GM12875 (cell line): ENCODE results near the gene AGAP3.

Experiments used
- H3K4me3 ChIP-seq: one replicate; pipeline ENCODE4 v1.5.1; 2011; ENCODE audit warnings: low read depth, low read length, control low read depth
- TF ChIP-seq, protein P1 (sequence below): IDR thresholded peaks from 2 replicates; pipeline ENCODE4 v1.5.1; 2011; ENCODE audit warnings: low read depth, mild to moderate bottlenecking, control low read depth, inconsistent platforms, low read length, moderate library complexity, borderline replicate concordance; ENCODE audit not compliant: insufficient read depth

Gene AGAP3

DNA sequence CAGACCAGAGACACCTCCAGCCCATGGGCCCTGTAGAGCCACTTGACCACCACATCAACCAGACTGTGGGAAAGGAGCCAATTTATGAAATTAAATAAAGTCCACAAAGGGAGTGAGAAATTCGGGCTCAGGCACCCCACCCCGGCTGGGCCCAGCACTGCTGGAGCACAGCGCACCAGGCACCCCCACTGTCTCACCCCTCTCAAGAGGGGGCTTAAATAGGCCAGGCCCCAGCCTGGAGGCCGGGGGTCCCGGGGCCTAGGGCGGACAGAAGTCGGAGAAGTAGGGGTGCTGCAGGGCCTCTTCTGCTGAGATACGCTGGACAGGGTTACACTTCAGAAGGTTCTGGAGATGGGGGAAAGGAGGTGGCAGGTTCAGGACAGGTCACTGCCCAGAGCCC is 32.5 kb upstream of the AGAP3 start:
- H3K4me3 ChIP-seq, result no peak overlapping the region
- TF ChIP-seq, protein P1, sequence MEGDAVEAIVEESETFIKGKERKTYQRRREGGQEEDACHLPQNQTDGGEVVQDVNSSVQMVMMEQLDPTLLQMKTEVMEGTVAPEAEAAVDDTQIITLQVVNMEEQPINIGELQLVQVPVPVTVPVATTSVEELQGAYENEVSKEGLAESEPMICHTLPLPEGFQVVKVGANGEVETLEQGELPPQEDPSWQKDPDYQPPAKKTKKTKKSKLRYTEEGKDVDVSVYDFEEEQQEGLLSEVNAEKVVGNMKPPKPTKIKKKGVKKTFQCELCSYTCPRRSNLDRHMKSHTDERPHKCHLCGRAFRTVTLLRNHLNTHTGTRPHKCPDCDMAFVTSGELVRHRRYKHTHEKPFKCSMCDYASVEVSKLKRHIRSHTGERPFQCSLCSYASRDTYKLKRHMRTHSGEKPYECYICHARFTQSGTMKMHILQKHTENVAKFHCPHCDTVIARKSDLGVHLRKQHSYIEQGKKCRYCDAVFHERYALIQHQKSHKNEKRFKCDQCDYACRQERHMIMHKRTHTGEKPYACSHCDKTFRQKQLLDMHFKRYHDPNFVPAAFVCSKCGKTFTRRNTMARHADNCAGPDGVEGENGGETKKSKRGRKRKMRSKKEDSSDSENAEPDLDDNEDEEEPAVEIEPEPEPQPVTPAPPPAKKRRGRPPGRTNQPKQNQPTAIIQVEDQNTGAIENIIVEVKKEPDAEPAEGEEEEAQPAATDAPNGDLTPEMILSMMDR, result no peak

DNA sequence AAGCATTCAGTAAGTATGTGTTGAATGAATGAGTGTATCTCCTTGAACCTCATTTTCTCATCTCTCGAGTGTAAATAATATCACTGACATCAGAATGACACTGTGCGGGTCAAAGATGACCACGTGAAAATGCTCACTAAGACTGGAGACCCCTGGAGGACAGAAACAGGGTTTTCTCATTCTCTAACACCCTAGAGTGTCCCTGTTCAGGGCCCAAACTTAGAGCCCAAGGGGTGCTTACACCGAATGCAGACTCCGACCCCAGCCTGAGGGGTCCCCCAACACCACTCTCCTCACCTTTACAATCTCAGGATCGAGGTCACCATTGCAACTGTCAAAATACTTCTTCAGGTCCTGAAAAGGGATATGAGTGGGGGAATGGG is 30.0 kb upstream of the AGAP3 start:
- H3K4me3 ChIP-seq, result no peak overlapping the region

DNA sequence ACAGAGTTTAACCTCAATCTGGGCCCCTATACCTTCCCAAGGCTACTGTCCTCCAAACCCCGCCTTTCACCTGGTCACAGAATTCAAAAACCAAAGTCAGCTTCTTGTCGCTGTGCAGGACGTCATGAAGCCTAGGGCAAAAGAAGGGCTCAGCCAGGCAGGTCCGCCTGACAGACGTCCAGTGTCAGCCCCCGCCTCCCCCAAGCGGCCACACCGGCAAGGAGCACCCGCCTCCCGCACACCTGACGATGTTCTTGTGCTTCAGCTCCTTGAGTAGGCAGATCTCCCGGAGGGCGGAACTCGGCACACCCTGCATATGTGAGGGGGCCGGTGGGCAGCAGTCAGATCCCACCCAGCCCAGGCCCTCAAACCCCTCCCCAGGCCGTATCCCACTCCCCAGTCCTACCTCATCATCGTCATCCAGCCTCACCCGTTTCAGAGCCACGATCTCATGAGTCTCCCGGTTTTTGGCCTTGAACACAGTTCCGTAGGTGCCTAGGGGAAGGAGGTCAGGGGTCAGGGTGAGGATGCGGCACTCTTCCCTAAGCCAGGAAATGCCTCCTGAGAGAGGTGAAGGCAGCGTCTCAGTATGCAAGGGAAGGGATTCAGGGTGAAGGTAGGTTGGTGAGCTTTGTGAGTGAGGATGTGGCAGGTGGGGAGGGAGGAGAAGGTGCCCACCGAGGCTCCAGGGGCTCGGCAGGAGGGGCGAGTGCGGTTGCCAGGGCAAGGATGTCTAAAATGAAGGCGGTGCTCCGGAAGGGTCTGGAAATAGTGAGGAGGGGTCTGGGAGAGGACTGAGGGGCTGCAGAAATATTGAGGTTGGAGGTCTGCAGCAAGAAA is 29.4 kb upstream of the AGAP3 start:
- TF ChIP-seq, protein P1, result no peak
- peak overlapping the region; percentile 88 for H3K4me3 ChIP-seq

More for the DNA sequence above, 30.0 kb upstream of the AGAP3 start:
- TF ChIP-seq, protein P1, result no peak

DNA sequence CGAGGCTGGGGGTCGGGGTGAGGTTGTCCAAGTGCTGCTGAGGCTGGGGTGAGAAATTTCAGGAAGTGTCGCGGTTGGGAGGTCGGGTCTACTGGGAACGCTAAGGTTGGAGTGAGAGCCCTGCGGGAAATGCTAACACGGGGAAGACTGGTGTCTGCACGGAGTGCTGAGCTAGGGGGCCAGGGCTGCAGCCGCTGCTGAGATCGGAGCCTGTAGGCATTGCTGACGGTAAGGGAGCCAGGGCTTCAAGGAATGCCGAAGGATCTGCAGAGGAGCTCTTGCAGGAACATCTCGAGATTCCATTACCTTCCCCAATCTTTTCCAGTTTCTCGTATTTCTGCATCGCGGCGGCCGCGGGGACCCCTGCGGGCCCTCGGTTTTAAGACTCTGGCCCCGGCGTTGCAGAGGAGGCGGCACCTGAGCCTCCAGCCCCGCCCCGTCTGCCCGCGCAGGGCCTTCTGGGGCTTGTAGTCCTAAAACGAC is 28.7 kb upstream of the AGAP3 start, which contains the start of gene CDK5:
Gene CDK5, minus strand, starts transcription at position 392 of the 483 bp plus-strand sequence. Its CDS starts 49 bp downstream, at position 343.
- TF ChIP-seq, protein P1, result no peak
- H3K4me3 ChIP-seq, result peak within 1 kb of the TSS; percentile 88

DNA sequence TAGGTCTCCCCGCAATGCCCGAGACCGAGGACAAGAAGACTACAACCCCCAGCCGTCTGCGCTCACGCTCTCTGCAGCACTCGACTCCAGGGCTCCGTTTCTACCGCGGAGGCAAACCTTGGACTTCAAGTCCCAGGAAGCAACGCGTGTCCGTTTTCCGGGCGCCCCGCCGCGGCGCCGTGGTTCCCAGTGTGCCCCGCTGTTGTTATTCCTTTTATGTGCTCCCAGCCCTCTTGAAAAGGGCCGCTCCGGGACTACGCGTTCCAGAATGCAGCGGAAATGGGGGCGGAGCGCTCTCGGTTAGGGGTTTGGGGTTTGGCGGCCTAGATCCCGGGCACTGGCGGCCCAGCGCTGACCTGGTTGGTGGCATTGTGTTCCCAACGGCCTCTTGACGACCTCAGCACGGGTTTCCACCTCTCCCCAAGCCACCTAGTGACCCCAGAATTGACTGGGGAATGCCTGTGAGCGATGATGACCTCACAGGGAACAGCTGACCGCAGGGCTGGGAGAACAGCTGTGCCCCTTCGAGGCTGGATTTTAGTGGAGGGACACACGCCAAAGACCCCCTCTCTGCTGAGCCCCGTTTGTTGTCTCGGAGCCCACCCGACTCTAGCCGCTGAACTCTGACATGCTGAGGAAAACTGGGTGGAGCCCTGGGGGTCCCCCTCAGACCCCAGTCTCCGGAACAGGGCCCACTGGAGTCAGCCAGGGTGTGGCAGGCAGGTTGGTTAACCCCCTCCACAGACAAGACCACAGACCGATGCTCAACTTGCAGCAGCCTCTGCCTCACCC is 28.1 kb upstream of the AGAP3 start:
- peak overlapping the region; percentile 88 for H3K4me3 ChIP-seq
- TF ChIP-seq, protein P1, result no peak

DNA sequence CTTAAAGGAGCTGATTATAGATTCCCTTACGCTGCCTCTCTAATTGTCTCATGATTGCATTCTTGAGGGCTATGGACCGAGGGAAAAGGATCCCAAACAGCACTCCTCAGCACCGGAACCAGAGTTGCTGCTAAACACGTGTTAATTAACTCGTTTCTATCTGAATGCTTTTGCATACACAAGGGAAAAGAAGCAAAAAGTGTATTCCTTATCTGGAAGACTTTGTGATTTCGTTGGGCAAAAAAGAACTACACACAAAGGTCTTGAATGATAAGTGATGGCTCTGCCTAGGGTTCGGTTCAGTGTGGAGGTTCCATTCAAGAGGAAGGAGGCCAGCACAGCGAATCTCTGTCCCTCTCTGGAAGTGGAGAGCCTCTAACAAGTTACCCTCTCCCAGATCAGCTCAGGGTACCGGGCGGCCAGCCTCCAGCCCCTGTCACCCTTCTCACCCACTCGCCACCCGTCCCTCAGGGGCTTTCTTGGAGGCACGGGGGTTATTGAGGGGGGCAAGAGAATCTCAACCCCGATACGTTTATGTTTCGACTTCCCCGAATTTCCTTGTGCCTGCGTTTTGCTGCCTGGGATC is 27.4 kb upstream of the AGAP3 start:
- TF ChIP-seq, protein P1, result no peak
- H3K4me3 ChIP-seq, result peak overlapping the region; percentile 88
